NCI-H1930 (cell line): Measurements from ENCODE around the gene ERI3.

Experiments
- DNase-seq, 2 experiments: peaks; one replicate each; lab custom pipeline; 2025; lab: John Stamatoyannopoulos, UW

The ERI3 gene

GRCh38 chr1:44261171-44261817, 93.8 kb downstream of the ERI3 start:
- DNase-seq, result no peak

GRCh38 chr1:44260792-44261170, 94.3 kb downstream of the ERI3 start:
- no peak for DNase-seq

GRCh38 chr1:44259090-44259489, 96.0 kb downstream of the ERI3 start:
- no peak for DNase-seq

GRCh38 chr1:44256762-44257554, 98.1 kb downstream of the ERI3 start:
- DNase-seq, result no peak

GRCh38 chr1:44254392-44254910, 100.6 kb downstream of the ERI3 start:
- DNase-seq, result no peak

GRCh38 chr1:44251989-44252671, 102.9 kb downstream of the ERI3 start:
- DNase-seq, result no peak

GRCh38 chr1:44251486-44251885, 103.6 kb downstream of the ERI3 start:
- DNase-seq, result no peak

- DNase-seq, result no peak
Measured at GRCh38 chr1:44250068-44250781, 104.8 kb downstream of the ERI3 start.

GRCh38 chr1:44249543-44249942, 105.5 kb downstream of the ERI3 start:
- no peak for DNase-seq

- DNase-seq, result no peak
Measured at GRCh38 chr1:44246806-44247205, 108.3 kb downstream of the ERI3 start.

- DNase-seq, result no peak
Measured at GRCh38 chr1:44244986-44245385, 110.1 kb downstream of the ERI3 start.

GRCh38 chr1:44243782-44244495, 111.1 kb downstream of the ERI3 start:
- no peak for DNase-seq

- DNase-seq, result no peak
Measured at GRCh38 chr1:44242746-44243145, 112.3 kb downstream of the ERI3 start.

GRCh38 chr1:44240802-44241671, 114.0 kb downstream of the ERI3 start:
- DNase-seq, result no peak

- DNase-seq, result no peak
Measured at GRCh38 chr1:44239961-44240371, 115.1 kb downstream of the ERI3 start.

- DNase-seq, result no peak
Measured at GRCh38 chr1:44239331-44239960, 115.6 kb downstream of the ERI3 start.

GRCh38 chr1:44238660-44239059, 116.4 kb downstream of the ERI3 start:
- DNase-seq, result no peak

GRCh38 chr1:44237721-44238457, 117.2 kb downstream of the ERI3 start:
- DNase-seq, result no peak
